GM12891 (cell line): ENCODE measurements around the gene NAV2.

Experiments
- POU2F2 ChIP-seq: IDR thresholded peaks from 2 replicates; pipeline ENCODE4 v1.6.1; 2011; ENCODE audit warnings: low read depth, mild to moderate bottlenecking, control low read depth, low read length, moderate library complexity
- SPI1 ChIP-seq: IDR thresholded peaks from 2 replicates; pipeline ENCODE4 v1.6.1; 2011; ENCODE audit warnings: low read depth, low read length, control low read depth
- TAF1 ChIP-seq: IDR thresholded peaks from 2 replicates; pipeline ENCODE4 v1.6.1; 2011; ENCODE audit warnings: low read depth, low read length, control low read depth

DNA sequence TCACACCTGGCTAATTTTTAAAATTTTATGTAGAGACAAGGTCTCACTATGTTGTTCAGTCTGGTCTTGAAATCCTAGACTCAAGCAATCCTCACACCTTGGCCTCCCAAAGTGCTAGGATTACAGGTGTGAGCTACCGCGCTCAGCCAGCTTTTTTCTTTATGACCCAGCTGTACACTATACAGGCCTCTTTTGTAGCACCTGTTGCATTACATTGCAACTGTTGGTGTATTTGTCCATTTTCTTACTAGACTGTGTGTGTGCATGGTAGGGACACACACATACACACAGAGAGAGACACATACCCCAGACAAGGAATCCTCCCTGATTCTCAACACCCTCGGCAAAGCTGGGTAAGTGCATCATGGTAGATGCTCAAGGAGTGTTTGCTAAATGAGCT is 61.7 kb downstream of the NAV2 start:
- TF ChIP-seq SPI1, result no peak
- TF ChIP-seq POU2F2, result no peak
- TF ChIP-seq TAF1, result no peak
